ENCODE results near the gene PUDP.

The PUDP gene

GRCh38 chrX:7110821-7111276, 37.1 kb downstream of the PUDP start:
- no peak for TF ChIP-seq CTCF (IDR thresholded peaks at IDR 0.05)
- DNase-seq = no peak
- Mint-ChIP-seq H3K36me3 (ENCODE audit: low read depth) (peaks cover 26% of the 10 kb centered on the region), H3K27me3 (ENCODE audit: low read depth, poor library complexity) (peaks cover 3% of the 10 kb centered on the region), H3K27ac (peak overlapping the region; percentile 93), H3K4me1 (peaks cover 34% of the 10 kb centered on the region), H3K9me3 (no peaks in the 10 kb centered on the region), H3K4me3 (no peak overlapping the region)

GRCh38 chrX:7109838-7110793, 37.8 kb downstream of the PUDP start:
- H3K27me3 Mint-ChIP-seq (ENCODE audit: low read depth, poor library complexity) = peaks cover 3% of the 10 kb centered on the region
- H3K36me3 Mint-ChIP-seq (ENCODE audit: low read depth) = peaks cover 27% of the 10 kb centered on the region
- no peak overlapping the region for H3K4me3 Mint-ChIP-seq
- peak; percentile 6 for DNase-seq
- H3K27ac Mint-ChIP-seq = peak overlapping the region; percentile 95
- TF ChIP-seq CTCF (IDR thresholded peaks at IDR 0.05) = no peak
- peaks cover 30% of the 10 kb centered on the region for H3K4me1 Mint-ChIP-seq
- H3K9me3 Mint-ChIP-seq = no peaks in the 10 kb centered on the region

- Mint-ChIP-seq H3K4me1 (peaks cover 30% of the 10 kb centered on the region), H3K9me3 (no peaks in the 10 kb centered on the region), H3K36me3 (ENCODE audit: low read depth) (peaks cover 27% of the 10 kb centered on the region), H3K27me3 (ENCODE audit: low read depth, poor library complexity) (no peaks in the 10 kb centered on the region), H3K27ac (peak overlapping the region; percentile 95), H3K4me3 (peak overlapping the region; percentile 24)
- TF ChIP-seq CTCF (IDR thresholded peaks at IDR 0.05) = no peak
- DNase-seq = peak; percentile 9
Observed at GRCh38 chrX:7109049-7109531, 38.9 kb downstream of the PUDP start.

GRCh38 chrX:7108030-7108429, 39.9 kb downstream of the PUDP start:
- Mint-ChIP-seq H3K9me3 (peaks cover 5% of the 10 kb centered on the region), H3K27me3 (ENCODE audit: low read depth, poor library complexity) (no peaks in the 10 kb centered on the region), H3K27ac (no peak overlapping the region), H3K4me1 (peaks cover 30% of the 10 kb centered on the region), H3K4me3 (no peak overlapping the region), H3K36me3 (ENCODE audit: low read depth) (peaks cover 28% of the 10 kb centered on the region)
- TF ChIP-seq CTCF (IDR thresholded peaks at IDR 0.05) = no peak
- no peak for DNase-seq

GRCh38 chrX:7106649-7107048, 41.3 kb downstream of the PUDP start:
- H3K27me3 Mint-ChIP-seq (ENCODE audit: low read depth, poor library complexity) = no peaks in the 10 kb centered on the region
- H3K4me3 Mint-ChIP-seq = no peak overlapping the region
- peaks cover 39% of the 10 kb centered on the region for H3K36me3 Mint-ChIP-seq (ENCODE audit: low read depth)
- H3K9me3 Mint-ChIP-seq = peaks cover 16% of the 10 kb centered on the region
- no peak for TF ChIP-seq CTCF (IDR thresholded peaks at IDR 0.05)
- no peak overlapping the region for H3K27ac Mint-ChIP-seq
- no peak for DNase-seq
- H3K4me1 Mint-ChIP-seq = peaks cover 30% of the 10 kb centered on the region

Measured in nephron progenitor cell (in vitro differentiated cells).